A549 treated with AZD9567 at 1 μM for 4 hours (cell line): ENCODE data around the gene PSMD6. TPM values are rescaled to one million over a fixed set of nuclear protein-coding genes. Genes with fewer than 3 reads are reported as not detected.

Experiments
- total RNA-seq: library from RNA; stranded (reverse); fragments of 200-300 nt; extraction: Qiagen RNA extraction; gene quantifications from 5 replicates; pipeline ENCODE4 v1.2.3, GENCODE V29; 2022; ENCODE audit not compliant: insufficient read depth

Gene PSMD6
- total RNA-seq = 71.3 to 76.9 TPM (median 74.5 TPM) in 5 replicates

DNA sequence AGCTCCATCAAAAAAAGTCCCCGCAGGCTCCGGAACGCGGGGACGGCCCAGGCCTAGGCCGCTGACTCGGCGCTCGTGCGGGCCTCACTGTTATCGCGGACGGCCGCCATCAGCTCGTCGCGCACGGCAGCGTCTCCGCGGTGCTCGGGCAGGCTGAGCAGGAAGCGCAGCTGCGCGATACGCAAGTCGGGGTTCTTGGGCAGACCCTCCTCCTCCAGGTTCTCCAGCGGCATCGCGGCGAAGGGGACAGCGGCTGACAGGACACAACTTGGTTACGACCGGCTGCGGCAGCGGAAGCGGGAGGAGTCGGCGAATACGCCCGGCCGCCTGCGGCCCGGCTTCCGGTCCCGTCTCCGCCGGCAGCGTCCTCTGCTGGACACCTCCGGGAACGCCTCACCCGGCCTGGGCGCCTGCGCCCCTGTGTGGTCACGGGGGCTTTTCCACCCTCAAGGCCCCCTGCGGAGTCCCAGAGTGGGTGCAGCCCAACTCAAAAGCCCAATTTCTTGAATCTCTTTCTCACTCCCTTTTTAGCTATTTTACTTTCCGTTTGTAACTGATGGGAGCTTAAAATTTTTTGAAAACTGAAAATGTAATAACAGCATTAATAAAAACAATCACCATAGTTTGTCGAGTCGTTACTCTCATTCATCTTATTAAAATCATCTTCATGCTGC lies at the start of gene PSMD6:
Gene PSMD6 (minus strand): TSS at position 308 of the 674 bp plus-strand sequence. CDS start 75 bp downstream, at position 233.

Other genes starting within 250 kb of the PSMD6 start
- not detected in 5 replicates for gene C3orf49, start 204.2 kb downstream of the PSMD6 start, total RNA-seq
- 54.5 to 60.8 TPM (median 58.9 TPM) in 5 replicates for gene THOC7, start 159.7 kb downstream of the PSMD6 start, total RNA-seq
- 3.7 to 12.3 TPM (median 4.6 TPM) in 5 replicates for gene ATXN7, start 159.6 kb downstream of the PSMD6 start, total RNA-seq
- not detected in 5 replicates for gene SCAANT1, start 111.1 kb downstream of the PSMD6 start, total RNA-seq
- gene PRICKLE2, start 202.0 kb upstream of the PSMD6 start, total RNA-seq = 1.5 to 2.7 TPM (median 1.6 TPM) in 5 replicates